HL-60/S4 treated with retinoic acid at 250 ng/mL for 4 days and 3 days (cell line): Measurements from ENCODE around the gene CHAC1.

Experiments used
- in situ Hi-C: fragments of 300-500 bp; cut with MboI; formaldehyde crosslinking; loops from 2 replicates; pipeline ENCODE4 v1.7.0; 2022; ENCODE audit warnings: low sequenced_read_pairs

The CHAC1 gene, protein sequence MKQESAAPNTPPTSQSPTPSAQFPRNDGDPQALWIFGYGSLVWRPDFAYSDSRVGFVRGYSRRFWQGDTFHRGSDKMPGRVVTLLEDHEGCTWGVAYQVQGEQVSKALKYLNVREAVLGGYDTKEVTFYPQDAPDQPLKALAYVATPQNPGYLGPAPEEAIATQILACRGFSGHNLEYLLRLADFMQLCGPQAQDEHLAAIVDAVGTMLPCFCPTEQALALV

DNA sequence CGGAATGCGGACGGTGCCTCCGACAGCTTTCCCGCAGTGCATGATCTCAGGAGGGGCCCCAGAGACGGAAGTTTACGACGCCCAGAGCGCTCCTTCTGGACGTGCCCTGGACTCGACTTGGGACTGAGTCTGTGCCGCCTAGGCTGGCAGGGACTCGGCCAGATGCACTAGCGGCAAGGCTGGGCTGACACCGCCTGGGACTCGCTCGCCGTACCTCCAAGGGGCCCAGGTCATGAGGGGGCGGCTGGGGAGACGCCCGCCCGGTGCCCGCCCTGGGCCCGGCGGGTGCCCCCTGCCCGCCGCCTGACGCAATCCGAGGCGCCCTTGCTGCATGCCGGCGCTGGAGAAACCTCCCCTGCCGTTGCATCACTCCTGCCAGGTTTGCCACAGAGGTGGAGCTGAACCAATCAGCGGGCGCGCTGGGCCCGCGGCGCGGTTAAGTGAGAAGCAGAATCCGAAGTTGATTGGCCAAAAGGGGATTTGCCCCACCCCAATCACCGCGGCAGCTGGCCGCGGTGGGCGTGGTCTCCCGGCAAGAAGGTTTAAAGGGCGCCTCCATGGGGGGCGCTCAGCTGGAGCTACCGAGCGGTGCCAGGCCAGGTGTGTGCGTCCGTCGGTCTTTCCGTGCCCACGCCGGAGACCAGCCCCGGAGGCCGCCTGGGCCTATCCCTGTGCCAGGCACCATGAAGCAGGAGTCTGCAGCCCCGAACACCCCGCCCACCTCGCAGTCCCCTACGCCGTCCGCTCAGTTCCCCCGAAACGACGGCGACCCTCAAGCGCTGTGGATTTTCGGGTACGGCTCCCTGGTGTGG, at the start of gene CHAC1:
CHAC1 (plus strand) TSS at position 571 of the 812 bp plus-strand sequence; CDS start at position 684, 113 bp downstream.
- in situ Hi-C loops = no loop called here

DNA sequence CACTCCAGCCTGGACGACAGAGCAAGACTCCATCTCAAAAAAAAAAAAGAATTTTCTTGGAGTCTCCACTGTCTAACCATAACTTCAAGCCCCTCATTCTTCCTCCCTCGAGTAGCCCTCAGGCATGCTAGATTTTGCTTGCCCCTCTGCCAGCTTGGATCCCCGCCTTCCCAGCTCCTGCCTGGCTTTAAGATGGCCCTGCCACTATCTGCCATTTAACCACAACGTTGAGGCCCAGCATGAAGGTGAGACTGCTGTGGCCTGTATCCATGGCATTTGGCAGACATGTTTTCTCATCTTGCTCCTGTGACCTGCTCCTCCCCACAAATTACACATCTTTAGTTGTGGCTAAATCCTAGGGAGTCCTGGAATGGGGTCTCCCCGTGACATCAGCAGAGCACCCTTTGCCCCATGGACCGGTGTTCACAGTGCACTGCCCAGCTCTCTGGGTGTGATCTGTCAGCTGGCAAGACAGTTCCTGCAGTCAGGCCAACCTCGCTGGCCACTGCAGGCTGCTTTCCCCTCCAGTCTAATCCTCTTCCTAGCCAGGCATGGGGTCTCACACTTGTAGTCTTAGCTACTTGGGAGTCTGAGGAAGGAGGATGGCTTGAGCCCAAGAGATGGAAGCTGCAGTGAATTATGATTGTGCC, 48.6 kb upstream of the CHAC1 start:
- in situ Hi-C loops = loop anchor here (10.0 kb wide), 1 partner anchor 280 kb away; no protein-coding TSS in a partner anchor

DNA sequence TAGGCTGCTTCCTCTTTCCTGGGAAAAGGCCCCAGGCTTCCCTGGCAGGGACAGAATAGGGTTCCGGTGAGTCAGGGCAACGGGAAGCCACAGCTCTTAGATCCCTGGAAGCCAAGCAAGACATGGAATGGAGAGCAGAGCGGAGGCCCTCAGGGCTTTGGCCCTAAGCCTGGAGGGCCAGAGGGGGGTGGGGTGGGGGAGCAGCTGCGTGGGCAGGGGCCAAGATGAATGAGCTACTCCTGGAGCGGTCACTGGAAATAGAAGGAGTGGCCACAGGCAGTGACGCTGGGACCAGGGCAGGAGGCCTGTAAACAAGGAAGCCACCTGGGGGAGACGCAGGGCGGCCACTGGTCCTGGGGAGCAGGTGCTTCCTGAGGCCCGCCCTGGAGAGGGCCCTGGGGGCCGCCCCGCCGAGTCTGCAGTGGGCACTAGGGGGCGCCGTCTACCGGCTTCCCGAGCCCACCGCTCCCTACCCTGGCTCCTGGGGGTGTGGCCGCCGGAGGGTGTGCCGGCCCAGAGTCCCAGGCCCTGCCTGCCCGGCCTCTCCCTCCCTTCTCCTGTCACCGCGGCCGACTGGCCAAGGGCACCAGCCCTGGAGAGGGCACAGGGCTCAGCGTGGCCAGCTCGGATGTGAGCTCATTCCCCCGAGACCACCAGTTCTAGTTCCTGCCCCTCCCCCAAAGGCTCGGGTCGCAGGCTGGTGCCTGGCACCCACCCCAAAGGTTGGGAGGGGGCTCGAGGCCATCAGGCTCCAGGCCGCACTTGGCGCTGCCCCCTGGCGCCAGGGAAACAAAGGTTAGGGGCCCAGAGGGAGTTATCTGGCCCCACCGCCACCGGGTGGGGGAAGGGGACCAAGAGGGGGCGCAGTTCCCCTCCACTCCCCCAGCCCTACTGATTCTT, 46.9 kb upstream of the CHAC1 start:
- in situ Hi-C loops = loop anchor here (10.0 kb wide), 1 partner anchor 278 kb away; no protein-coding TSS in a partner anchor

DNA sequence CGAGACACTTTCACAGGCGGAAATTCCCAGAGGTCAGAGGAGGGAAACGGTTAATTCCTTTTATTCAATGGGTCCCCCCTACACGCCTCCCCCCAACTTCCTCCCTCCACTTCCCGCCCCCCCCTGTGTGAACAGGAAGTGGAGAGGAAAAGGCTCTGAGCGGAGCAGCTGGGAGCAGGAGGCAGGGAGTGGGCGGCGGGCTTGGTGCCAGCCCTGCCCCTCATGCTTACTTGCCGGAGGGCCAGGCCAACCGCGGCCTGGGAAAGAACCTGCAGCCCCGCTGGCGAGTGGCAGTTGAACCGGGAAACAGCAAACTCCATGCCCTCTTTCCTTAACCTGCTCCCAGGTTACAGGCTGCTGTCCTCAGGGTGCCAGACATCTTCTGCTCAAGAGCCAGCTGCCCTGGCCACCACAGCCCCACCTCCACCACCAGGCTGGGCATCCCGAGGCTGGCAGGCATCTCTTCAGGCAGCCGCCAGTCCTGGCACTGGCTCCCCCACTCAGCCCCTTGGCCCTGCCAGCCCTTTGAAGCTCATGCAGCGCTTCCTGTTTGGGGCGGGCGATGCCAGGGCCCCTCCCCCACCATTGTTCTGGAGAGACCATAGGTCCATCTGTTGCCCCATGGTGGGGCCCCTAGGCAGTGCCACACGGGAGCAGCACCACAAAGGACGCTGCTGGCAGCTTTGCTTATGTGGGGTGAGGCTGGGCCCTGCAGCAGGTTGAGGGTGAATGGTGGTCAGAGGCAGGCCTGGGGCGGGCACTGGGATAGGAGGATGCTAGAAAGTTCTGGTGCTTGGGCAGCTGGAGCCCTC, 46.1 kb upstream of the CHAC1 start:
- in situ Hi-C loops = loop anchor here (10.0 kb wide), 1 partner anchor 278 kb away; no protein-coding TSS in a partner anchor

DNA sequence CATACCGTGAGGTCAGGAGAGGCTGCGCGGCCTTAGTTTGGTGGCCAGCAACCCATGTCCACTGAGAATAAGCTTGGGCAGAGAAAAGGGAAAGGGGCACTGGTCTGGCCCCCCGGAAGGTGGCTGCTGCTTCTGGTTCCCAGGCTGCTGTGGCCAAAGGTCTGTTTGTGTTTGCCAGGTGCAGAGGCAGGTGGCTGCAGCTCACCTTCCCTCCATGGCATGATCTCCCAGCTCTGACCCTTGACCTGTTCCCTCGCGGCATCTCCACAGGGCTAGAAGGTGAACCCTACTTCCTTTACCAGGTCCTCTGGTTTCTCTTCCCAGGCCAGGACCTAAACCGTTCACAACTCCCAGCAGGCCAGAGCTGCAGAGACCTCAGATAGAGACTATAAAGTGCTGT, 45.2 kb upstream of the CHAC1 start:
- in situ Hi-C loops = loop anchor here (10.0 kb wide), 1 partner anchor 277 kb away; no protein-coding TSS in a partner anchor

DNA sequence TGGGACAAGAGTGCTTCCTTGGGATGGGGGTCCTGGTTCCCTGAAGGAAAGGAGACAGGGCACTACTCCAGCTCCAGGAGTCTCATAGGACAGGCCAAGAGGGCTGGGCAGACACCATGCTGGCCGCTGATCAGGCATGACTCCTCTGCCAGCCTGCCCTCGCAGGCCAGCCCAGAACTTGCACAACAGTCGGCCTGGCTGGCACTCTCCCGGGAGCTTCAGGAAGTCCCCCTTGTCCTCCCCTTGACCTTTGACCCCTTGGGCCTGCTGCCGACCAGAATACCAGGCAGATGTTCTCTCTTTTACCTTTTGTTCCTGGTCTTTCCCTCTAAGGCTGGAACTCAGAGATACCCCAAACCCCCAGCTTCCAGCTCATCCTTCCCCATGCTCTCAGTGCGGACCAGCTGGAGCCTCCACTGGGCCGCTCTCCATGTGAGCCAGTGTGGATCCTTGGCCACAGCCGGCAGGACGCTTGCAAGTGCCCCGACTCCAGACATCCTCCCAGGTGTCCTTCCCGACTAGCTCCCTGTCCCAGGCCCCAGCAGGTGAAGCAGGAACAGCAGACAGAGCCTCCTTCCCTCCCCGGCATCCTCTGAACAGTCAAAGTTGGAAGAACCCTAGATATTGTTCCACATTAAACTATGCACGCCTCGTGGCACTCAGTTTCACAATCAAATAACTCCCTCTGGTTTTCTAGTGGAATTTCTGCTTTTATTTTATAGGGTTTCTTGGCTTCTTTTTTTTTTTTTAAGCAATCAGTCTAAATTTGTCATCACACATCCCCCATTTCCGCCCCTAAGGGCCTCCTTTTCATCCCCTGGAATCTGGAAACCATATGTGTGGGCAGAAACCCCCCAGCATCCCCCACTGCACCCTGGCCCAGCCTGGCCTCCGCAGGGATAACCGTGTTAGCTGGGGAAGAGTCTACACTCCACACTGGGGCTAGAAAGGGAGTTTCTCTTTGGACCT, 43.3 kb upstream of the CHAC1 start:
- in situ Hi-C loops = loop anchor here (10.0 kb wide), 1 partner anchor 275 kb away; no protein-coding TSS in a partner anchor

DNA sequence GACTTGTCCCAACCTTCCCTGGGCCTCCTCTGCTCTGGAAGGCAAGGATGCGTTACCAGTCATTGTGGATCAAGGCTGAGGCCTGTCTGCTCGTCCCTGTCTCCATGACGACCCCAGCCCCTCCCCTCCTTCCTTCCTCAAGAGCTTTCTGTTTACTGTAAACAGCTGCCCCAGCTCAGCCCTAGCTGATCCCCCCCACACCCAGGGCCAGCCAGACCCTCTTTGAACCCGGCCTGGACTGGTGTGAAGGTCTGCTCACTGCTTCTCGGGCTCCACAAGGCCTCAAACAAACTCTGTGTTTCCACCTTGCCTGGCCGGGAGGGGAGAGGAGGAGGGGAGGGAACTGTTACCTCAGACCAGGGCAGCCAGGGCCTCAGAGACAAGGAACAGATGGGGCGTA, 42.1 kb upstream of the CHAC1 start:
- in situ Hi-C loops = no loop called here

DNA sequence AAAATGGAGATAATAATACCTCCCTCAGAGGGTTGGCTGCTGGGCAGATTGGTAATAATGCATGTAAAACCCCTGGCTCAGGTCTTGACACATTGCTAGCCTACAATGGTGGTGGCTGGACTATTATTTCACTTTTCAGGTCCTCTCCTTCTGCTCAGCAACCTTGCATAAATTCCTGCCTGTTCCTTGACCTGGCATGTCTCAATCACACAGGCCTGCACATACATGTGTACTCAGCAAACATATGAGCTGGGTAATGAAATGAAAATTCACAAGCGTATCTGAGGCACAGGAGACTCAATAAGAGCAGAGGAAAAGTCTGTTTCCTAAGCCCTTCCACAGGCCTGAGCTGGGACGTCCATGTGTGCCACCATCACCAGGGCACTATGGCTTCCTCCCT, 41.6 kb upstream of the CHAC1 start:
- in situ Hi-C loops = no loop called here

DNA sequence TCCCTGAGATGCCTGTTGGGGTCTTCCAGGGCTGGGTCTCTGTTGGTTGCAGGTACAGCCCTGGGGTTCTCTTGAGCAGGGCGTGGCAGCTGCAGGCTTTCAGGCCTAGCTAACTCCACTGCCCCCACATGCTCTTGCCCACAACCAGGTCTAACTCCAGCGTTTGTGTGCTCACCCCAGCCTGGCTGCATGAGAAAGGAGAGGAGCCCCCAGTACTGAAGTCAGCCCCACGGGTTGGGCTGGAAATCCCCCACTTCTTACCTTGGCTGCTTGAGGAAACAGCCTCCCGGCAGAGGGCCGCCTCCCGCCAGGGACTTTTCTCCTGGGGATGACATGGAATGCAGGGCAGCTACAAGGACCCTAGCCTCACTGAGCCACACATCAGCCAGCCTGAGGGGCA, 40.8 kb upstream of the CHAC1 start:
- in situ Hi-C loops = no loop called here

DNA sequence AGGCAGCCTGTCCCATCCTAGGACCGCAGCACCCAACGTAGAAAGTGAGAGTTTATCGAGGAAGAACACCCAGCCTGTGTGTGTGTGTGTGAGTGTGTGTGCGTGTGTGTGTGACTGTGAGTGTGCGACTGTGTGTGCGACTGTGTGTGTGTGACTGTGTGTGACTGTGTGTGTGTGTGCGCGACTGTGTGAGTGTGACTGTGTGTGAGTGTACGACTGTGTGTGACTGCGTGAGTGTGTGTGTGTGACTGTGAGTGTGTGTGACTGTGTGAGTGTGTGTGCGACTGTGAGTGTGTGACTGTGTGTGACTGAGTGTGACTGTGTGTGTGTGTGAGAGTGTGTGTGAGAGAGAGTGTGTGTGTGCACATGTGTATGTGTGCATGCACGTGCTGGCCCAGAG, 39.3 kb upstream of the CHAC1 start:
- in situ Hi-C loops = no loop called here

DNA sequence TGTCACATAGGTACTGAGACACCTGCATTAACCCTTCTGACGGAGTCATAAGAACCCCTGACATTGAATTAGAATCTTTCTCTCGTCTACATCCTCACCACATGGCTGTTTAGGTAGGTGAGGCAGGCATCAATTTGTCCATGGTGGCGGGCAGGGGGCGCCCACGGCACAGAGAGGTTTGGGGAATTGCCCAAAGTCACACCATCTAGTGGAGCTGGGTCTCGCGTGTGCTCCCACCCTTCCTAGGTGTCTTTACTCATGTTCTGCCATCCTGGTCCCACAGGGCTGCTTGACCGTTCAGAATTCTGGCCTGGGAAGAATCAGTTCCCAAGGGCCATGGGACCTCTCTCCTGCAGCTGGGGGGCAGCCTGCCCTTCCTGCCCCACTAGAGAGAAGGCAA, 38.8 kb upstream of the CHAC1 start:
- in situ Hi-C loops = no loop called here

DNA sequence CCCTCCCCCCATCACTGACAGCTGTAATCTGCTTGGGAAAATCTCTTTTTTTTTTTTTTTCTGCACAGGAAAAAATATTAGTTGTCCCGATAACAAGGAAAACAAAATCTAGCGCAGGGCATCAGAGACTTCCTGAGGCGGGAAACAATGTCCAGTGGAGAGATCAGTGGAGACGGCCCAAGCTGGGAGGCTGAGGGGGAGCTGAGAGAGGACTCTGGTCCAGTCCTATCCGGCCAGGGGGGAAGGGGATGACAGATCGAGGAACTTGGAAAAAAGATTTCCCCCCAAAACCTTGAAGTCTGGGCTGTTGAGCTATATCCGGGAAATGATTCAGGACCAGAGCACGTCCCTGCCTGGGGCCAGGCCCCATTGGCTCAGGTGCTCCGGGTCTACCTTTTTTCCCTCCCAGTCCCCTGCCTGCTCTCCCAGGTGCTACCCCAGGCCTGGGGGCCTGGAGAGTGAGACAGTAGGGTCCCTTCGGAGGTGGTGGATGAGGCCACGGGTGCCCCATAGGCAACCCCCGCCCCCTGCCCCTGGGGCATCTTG, 38.1 kb upstream of the CHAC1 start:
- in situ Hi-C loops = no loop called here

DNA sequence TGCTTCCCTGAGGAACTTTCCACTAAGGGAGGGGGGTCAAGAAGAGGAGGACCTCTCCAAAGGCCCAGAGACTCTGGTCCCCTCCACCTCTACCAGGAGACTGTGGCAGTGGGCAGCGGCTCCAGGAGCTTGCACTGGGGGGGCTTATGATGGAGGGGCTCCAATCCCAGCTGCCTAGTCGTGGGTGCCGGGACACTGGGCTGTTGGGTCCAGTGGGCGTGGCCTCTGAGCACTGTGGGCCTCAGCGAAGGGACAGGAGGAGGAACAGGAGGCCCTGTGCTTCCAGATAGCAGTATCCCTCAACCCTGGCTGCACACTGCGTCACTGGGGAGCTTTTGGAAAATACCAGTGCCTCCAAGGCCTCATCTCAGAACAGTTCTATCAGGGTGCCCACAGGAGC, 37.6 kb upstream of the CHAC1 start:
- in situ Hi-C loops = no loop called here

DNA sequence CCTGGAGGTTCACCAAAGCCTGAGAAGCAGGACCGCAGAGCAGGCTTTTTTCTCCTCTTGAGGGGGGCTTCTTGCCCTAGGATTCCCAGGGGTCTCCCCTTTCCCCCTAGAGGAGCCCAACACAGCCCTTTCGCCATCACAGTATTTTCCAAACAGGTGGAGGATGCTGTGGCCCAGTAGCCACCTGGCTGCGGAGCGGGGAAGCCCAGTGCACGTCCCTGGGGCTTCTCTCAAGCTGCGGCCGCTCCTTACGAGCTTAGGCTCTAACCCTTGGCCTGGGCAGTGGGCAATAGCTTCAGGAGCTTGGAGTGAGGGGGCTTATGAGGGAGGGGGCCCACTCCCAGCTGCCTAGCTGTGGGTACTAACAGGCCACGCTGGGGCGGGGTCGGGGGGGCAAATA, 35.7 kb upstream of the CHAC1 start:
- in situ Hi-C loops = no loop called here

DNA sequence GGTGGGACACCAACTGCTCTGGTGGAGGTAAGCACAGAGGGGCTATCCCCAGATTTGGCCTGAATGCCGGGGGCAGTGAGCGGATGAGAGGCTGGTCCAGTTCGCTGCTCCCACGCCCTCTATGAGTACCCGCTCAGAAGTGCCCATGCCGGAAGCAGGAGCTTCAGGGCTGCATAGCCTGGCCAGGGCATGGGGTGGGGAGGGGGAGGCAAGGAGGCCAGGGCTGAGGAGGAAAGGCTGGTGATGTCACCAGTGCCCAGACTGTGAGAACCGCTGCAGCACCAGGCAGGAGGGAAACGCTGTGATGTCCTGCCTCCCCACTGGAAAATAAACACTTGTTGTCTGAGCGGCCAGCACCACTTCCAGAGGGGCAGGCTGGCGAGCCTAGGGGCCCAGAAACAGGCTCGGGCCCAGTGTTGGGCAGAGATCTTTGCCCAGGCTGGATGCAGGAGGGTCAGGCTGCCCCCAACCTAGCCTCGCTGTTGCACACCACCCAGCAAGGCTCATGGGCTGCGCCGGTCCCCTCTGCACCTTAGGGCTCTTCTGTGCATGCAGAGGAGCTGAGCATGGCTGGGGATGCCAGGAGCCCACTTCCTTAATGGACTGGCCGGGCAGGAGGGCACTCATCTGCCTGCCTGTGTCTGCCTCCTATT, 35.0 kb upstream of the CHAC1 start:
- in situ Hi-C loops = no loop called here

DNA sequence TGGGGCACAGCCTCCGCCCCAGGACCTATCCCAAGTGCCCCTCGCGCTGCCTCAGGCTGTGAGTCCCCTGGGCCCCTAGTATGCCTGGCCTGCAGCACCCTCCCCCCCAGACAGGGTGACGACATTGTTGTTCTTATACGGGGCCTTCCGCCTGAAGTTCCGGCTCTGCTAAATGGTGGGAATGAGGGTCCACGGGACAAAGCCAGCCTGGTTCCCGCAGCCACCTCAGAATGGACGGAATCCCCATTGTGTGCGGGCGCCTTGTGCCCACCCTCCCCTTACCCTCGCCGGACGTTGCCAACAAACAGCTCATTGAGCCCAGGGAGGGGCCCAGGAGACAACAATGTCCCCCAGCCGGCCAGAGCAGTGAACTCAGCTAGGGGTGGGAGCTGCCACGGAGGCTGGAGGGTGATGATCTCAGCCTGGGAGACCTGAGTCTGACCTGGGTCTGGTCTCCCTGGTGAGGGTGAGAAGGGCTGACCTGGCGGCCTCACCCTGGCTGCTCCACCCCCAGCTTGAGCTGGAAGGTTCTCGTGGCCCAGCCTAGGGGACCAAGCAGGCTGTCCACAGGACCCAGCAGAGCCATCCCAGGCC, 34.4 kb upstream of the CHAC1 start:
- in situ Hi-C loops = no loop called here

DNA sequence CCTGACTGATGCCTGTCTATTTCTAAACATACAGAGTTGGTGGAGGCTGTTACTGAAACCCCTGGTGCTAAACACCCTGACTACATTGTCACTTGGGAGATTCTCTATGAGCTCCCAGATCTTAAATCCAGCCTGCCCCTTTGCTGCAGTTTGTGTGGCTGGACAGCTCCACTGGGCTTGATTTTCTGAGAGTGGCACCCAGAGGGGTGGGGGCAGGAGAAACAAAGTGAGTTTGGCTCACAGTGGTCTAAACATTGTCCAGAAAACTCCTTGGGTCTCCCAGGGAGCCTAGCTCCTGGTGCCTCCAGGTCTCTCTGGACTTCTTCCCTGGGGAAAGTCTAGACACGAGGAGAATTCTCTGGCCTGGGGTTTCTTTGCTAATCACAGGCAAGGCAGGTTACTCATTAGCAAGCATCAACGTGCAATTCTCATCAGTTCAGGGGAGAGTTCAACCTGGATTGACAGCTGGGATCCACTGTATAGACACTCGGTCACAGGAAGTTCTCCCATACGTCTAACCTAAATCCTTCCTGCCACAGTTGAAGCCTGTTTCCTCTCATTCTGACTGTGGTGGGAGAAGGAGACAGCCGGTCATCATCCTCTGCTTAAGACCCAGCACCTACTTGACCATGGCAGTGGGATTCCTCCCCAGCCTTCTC, 31.2 kb upstream of the CHAC1 start:
- in situ Hi-C loops = no loop called here
